SHP77 (cell line): ENCODE results near the gene ABCG2.
A peak's percentile ranks its signal among the peaks of the same experiment; 100 is the strongest.

Source experiments
- DNase-seq, 2 experiments: peaks; one replicate each; lab custom pipeline; 2025; lab: John Stamatoyannopoulos, UW

The ABCG2 gene

DNA sequence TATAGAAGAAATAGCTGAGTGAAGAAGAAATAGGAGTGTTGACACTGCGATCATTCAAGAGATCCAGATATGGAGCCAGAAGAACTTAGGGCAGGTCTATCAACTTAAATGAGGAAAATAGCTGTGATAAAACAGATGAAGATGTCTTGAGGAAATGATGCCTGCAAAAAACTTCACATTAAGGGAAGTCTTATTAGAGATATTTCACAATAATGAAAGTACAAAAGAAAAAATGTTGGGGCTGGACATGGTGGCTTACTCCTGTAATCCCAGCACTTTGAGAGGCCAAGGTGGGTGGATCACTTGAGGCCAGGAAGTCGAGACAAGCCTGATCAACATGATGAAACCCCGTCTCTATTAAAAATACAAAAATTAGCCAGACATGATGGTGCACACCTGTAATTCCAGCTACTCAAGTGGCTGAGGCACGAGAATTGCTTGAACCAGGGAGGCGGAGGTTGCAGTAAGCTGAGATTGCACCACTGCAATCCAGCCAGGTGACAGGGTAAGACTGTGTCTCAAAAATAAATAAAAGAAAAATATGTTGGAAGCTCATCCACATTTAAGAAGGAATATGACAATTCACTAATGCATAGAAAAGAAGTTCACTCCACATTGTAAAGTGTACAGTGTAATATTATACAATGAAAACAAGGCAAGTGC lies 94.7 kb downstream of the ABCG2 start:
- DNase-seq = no peak

DNA sequence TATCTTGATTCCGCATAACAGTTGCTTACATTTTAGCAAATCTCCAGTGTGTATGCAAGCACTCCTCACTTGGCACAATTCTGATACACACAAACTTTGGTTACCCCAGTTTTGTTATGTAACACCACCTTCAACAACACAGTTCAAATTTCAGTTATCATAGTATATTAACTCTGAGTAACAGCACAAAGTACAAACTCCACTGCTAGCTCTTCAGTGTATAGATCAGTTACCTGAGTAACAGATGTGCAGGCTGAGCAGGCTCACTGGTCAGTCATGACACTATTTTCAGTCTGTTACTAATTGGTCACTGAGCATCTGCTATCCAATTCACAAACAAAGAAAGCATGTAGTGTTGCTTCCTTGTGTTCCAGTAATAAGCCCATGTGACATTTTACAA lies 95.6 kb downstream of the ABCG2 start:
- DNase-seq = no peak

DNA sequence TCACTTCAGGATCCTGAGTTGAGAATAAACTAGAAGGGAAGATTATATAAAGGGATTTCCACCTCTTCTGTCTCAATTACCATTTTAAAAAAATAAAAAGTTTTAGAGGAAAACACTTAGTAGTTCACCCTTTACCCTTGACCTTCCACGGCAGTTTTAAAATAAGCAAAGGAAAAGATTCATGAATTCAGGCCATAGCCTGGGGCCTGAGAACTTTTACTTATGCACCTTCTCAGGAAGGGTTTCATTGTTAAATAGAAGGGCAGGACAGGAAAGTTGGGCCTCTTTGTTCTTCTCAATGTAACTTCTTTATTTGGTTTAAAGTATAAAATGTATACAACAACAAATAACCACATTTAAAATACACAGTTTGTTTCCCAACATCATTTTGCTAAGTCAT lies 96.1 kb downstream of the ABCG2 start:
- DNase-seq = no peak

GRCh38 chr4:88060431-88060830 lies 98.0 kb downstream of the ABCG2 start:
- no peak for DNase-seq

GRCh38 chr4:88059766-88060165 lies 98.7 kb downstream of the ABCG2 start:
- DNase-seq = no peak

DNA sequence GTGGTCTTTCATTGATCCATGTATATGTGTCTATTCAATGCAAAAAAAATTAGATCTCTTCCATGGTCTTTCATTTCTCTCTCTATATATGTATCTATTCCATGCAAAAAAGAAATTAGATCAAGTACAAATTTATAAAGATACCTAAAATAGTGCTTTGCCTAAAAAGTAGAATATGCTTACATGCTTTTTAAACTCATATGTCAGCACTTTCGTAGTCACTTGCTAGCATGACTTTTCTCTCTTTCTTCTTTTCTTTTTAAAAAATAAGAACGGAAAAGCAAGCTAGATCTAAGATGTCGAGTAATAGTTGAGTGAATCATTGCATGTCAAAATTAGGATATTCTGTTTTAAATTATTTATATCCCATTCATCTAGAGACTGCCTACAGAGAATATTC lies 100.1 kb downstream of the ABCG2 start:
- no peak for DNase-seq

- DNase-seq = peak; percentile 12 to 24
Observed at GRCh38 chr4:88054901-88055300, 103.5 kb downstream of the ABCG2 start.

GRCh38 chr4:88054229-88054628 lies 104.2 kb downstream of the ABCG2 start:
- DNase-seq = no peak

GRCh38 chr4:88045021-88045420 lies 113.4 kb downstream of the ABCG2 start:
- DNase-seq = no peak

DNA sequence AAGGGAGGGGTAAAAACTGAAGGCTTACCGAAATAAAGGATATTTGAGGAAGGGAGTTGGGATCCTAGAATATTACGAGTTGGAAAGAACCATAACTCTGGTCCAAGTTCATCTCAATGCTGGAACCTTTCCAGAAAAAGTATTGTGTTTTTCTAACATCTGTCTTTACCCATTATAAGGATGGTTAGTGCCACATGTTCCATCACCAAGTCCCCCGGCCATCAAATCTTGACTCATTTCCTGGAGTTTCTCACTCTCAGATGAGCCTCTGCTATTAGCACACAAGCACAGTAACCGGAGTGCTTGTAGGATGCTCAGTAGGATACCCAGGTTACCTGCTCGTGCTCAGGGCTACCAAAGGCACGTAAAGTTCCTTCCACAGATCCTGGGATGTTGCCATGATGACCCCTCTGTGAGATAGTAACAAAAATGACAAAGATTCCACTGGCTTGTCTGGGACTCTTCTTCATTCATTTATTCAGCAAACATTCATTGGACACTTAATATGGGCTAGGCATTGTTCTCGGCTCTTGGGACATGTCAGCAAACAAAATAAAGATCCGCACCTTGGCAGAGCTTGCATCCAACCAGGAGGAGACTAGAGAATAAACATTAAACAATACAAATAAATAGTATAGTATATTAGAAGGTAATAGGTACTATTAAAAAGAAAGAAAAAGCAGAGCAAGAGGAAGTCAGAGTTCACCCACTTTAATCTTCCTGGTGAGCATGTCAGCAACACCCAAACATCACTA lies 114.7 kb downstream of the ABCG2 start:
- no peak for DNase-seq

DNA sequence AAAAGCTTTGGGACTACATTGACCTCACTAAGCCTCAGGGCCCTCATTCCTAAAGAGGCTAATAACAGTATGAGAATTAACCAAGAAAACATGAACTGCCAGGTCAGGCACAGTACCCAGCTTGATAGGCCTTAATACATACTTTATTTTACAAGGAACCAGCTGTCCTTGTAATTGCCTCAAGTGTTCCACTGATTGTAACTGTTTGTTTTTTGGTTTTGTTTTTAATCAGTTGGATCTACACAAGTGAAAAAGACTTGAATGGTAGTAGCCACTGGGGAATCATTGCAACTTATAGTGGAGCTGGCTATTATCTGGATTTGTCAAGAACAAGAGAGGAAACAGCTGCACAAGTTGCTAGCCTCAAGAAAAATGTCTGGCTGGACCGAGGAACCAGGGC lies 115.4 kb downstream of the ABCG2 start:
- no peak for DNase-seq

- no peak for DNase-seq
Observed at GRCh38 chr4:88041626-88042025, 116.8 kb downstream of the ABCG2 start.

DNA sequence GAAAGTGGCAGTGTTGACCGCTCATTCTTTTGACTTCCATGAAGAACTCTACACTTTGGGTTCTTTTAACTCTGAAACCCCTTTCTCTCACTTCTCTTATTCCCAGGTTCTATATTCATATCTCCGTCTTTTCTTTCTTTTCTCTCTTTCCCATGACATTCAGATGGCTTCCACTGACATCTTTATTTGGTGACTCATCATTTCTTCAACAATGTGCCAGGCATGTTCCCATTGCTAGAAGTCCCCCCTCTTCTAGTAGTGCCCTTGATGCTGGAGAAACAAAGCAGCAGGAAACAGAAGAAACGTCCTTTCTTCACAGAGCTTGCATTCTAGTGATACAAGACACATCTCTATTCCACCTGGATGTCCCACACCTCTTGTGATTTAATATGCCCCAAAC lies 117.7 kb downstream of the ABCG2 start:
- DNase-seq = no peak
